SIG-M5 treated with dmso at 0.1 percent for 504 hours (cell line): ENCODE results near the gene RAPGEF3.

ENCODE experiments used
- DNase-seq: peaks from one replicate; lab custom pipeline; 2025; ENCODE audit not compliant: unreplicated experiment; lab: John Stamatoyannopoulos, UW

Gene RAPGEF3

DNA sequence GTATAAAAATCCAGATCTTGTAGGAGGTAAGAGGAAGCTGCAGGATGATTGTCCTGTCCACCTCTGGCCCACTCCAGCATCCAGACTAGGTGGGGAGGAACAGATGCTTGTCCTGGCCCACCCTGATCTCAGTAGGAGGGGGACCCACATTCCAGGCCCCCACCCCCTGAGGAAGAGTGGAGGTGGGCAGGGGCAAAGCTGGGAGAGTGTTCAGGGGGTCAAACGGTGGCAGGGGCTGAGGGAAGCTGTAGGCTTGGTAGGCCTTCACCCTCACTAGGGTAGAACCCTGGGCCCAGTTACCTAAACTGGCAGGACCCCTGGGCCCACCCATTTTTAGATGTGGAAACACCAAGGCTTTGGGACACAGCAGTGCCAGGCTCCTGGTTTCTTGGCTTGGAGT is 18.5 kb upstream of the RAPGEF3 start:
- DNase-seq: no peak

DNA sequence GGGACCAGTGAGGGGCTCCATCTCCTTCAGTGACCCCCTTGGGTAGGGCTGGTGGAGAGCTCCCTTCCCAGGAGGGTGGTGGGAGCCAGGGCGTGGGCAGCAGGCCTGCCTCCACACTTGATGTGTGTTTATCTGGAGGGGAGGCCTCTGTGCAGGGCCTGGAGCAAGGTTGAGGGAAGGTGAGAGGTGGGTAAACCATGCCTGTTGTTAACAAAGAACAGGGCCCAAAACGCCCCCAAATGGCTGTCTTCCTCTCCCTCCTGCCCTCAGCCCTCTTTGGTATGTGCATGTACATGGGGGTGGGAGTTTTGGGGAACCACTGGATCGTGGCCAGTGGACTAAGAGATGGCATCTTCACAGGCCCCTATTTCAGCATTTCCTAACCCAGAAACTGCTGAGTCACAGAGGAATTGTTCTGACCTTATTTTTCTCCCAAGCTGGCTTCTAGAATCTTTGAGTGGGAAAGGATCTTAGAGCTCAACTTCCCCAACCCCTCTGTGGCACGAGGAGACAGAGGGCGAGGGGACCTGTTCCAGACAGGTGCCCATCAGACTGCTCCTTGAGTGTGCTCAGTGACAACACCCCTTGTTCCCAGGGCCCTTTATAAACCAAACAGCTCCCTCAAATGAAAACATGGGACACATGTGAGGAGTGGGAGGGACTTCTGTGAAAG is 17.9 kb upstream of the RAPGEF3 start:
- peak; percentile 24 for DNase-seq

DNA sequence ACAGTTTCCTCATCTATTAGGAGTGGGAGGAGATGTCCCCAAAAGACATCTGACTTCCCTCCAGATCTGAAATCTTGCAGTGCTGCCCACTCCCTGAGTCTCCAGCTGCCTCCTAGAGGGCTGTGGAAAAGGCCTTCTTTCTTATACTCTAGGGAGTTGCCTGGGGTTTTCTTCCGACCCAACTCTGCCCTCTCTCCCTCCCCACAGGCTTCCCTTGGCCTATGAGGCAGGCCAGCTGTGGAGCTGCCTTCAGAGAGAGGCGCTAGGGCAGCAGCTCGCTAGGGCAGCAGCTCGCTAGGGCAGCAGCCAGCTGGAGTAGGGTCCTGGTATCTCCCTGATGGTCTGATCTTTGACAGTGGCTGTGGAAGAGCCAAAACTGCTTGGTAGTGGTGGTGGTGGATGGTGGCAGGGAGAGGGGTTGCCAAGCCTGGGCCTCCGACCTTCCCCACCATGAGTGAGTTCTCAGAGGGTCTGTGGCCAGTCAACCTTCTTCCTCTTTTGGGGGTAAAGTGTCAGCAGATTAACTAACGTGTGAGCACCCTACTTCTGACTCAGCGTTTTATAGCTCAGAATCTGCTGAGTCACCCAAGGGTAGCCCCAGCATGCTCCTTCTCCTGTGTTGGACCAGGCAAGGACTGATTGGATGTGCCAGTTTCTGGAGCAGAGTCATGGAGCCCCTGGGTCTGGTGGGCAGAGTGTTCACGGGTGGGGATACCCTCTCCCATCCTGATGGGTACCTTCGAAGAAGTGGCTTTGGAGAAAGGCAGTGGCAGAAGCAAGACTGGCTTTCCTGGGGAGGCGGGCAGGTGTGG is 16.6 kb upstream of the RAPGEF3 start:
- peak; percentile 78 for DNase-seq

DNA sequence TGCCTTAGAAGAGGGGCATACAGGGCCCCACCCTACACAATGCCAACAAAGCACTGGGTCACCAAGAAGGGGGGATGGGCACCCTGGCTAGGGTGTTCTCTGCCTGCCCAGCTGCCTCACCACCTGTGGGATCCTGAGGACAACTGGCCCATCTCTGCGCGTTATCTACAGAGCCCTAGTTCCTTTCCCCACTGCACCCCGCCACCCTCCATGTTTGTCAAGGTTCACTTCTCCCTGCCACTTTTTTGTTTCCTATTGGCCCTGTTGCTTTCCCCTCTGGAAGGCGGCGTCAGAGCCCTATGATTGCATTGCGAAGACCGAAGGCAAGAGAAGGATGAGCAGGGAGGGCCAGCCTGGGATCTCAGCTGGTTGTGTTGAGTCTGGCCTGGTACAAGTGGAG is 16.0 kb upstream of the RAPGEF3 start:
- DNase-seq: no peak

DNA sequence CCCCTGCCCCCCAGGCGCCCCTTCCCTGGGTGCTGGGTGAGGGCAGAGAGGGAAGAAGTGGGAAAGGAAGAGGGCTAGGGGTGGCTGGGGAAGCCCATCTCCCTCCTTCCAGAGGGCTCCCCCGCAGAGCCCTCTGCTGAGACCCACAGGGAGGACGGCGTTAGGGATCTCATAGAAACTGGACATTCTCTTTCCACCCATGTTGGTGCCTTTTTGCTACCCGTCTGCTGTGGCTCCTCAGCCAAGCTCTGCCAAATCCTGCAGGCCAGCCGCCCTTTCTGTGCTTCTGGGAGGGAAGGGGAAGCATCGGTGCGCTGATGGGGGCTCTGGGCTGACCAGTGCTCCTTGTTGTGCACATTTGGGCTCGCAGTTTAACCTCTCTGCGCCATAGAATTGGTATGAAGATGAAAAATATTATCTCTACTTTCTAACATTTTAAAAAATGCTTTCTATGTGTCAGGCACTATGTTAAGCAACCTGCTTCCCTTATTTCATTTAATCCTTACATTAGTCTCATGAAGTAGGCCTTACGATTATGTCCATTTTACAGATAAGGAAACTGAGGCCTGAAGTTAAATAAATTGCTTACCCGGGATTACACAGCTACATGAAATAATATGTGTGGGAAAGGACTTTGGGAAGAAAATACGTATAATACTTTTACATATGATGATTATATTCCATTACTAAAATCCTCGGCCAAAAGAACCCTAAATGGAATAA is 15.3 kb upstream of the RAPGEF3 start:
- DNase-seq: no peak

GRCh38 chr12:47773062-47773857 is 14.6 kb upstream of the RAPGEF3 start, which contains the start of gene SLC48A1:
Gene SLC48A1 (plus strand): TSS chr12:47773238. CDS start chr12:47773305, 67 bp downstream.
- peak; percentile 53 for DNase-seq

GRCh38 chr12:47772738-47773061 is 14.0 kb upstream of the RAPGEF3 start:
- no peak for DNase-seq

DNA sequence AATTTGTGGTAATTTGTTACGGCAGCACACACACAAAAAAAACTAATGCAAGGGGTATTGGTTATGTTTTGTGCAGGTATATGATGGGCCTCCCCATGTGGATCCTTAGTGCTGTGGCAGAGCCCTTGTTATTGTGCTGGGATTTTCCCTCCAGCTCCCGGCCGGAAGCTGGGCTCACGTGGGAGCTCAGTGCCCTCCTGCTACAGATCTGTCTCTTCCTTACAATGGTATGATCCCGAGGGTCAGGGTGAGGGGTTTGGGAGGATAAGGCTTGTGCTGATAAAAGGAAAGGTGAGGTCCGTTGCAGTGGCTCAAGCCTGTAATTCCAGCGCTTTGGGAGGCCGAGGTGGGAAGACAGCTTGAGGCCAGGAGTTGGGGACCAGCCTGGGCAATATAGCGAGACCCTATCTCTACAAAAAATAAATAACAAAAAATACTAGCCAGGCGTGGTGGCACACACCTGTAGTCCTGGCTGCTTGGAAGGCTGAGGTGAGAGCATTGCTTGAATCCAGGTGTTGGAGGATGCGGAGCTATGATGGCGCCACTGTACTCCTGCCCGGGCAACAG is 13.5 kb upstream of the RAPGEF3 start:
- no peak for DNase-seq

DNA sequence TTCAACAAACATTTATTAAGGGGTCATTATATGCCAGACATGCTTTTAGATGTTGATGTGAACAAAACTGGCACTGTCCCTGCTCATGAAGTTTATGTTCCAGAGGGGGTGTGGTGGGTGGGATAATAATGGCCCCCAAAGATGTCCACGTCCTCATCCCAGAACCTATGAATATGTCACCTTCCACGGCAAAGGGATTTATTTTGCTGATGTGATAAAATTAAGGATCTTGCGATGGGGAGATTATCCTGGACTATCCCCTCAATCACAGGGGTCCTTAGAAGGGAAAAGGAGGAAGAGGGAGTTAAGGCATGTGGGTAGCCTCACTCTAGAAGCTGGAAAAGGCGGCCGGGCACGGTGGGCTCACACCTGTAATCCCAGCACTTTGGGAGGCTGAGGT is 12.6 kb upstream of the RAPGEF3 start:
- no peak for DNase-seq

DNA sequence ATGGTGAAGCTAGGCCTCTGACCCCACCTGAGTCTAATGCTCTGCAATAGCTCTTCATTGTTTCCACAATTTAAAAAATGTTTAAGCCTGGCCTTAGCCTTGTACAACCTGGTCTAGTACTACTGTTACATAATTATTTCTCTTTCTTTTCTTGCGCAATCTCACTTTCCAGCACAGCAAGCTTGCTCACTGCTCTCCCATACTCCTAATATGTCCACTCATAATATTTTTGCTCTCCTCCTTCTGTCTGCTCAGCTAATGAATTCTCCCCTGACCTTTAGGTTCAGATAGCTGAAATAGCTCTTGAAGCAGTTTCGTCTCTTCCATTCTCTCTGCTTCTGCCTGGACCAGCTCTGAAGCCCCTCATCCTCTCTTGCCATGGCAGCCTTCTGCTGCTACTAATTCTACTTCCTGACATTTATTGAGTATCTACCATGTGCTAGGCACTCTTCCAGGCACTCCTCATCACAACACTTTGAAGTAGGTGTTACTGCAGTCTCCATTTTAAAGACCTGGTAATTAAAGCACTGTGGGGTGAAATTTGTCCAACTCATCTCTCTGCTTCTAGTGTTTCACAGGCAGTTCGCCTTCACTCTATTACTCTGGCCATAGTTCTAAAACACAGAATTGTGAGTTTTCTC is 11.5 kb upstream of the RAPGEF3 start:
- peak; percentile 81 for DNase-seq

DNA sequence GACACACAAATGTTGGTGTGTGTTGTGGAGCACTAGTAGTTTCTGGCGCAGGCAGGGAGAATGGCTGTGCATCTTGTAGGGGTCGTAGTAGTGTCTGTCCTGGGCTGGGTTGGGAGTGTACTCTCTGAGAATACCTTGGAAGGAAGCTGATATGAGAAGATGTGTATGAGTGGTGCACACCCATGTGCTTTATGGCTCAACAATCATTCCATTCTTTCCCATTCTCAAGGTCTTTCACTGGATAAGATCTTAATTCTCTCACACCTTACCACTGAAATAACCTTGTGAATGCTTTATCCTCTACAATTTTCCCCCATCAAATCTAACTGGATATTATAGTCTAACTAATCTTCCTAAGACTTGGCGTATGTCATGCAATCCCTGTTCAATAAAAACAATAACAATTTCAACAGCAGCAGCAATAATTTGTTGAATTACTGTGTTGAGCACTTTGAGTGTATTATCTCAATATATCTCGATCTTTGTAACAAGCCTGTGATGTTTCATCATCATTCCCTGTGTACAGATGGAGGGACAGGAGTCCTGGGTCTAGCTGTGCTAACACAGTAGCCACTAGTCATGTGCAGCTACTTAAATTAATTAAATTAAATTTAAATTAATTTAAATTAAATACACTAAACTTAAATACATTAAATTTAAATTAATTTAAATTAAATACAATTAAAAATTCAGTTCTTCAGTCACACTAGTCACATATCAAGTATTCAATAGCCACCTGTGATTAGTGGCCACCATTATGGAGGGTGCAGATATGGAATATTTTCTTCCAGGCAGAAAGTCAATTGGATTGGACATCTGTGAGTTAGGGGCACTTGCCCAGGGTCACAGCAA is 10.8 kb upstream of the RAPGEF3 start:
- DNase-seq: no peak

GRCh38 chr12:47768323-47768811 is 9.7 kb upstream of the RAPGEF3 start:
- no peak for DNase-seq

DNA sequence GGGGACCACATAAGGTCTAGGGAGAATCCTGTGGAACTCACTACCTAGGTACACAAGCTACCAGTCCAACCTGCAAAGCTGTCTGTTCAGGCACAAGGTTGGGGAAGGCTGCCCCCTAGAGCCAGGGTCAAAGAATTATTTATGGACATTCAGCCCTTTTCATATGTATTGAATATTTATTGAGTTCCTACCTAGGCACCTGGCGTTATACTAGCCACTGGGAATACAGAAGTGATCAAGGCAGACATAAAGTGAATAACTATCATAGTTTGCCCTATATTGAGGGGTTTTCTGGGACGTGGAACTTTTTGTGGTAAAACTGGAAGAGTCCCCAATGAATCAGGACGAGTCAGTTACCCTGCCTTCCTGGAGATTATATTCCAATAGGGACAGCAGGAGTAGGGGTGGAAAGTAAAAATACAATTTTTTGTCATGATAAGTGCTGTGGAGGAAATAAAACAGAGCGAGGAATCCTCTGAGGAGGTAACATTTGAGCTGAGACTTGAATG is 8.6 kb upstream of the RAPGEF3 start:
- peak; percentile 63 for DNase-seq

GRCh38 chr12:47766502-47767215 is 8.0 kb upstream of the RAPGEF3 start:
- DNase-seq: no peak

GRCh38 chr12:47763481-47764346 is 5.0 kb upstream of the RAPGEF3 start:
- DNase-seq: no peak

GRCh38 chr12:47762850-47763465 is 4.3 kb upstream of the RAPGEF3 start:
- no peak for DNase-seq

DNA sequence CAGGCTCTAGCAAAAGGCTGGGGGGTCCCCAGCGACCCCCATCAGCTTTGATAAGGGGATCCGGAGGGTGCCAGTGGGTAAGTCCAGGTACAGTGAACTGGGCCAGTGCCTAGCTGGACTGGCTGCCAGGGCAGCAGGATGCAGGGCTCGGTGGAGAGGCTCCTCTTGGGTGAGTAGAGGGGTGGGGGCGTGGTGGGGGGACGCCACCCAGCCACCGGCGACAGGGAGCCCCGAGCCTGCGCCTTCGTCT is 171 bp downstream of the RAPGEF3 start:
- DNase-seq: no peak
